Fibroblast of skin of left biceps (primary cell): ENCODE measurements around the gene HOXC6.

Source experiments
- DNase-seq, 2 experiments: peaks; one replicate each; pipeline ENCODE4 v3.0.0-alpha.2; 2013; ENCODE audit warnings: low read depth in 2 of 2

The HOXC6 gene

GRCh38 chr12:54029529-54030441 is 1.5 kb downstream of the HOXC6 start:
- DNase-seq, result no peak

GRCh38 chr12:54030442-54030801 is 2.2 kb downstream of the HOXC6 start:
- no peak for DNase-seq

- DNase-seq, result peak; percentile 67 to 70
Observed at GRCh38 chr12:54030889-54031471, 2.7 kb downstream of the HOXC6 start.

GRCh38 chr12:54031480-54031879 is 3.2 kb downstream of the HOXC6 start:
- no peak for DNase-seq

GRCh38 chr12:54032086-54032619 is 3.9 kb downstream of the HOXC6 start:
- DNase-seq, result no peak

- DNase-seq, result peak; percentile 89 to 90
Observed at GRCh38 chr12:54032627-54033100, 4.4 kb downstream of the HOXC6 start, which contains the start of gene HOXC5. TSS of gene HOXC5 (plus strand) at chr12:54033050. CDS start at chr12:54033123, 73 bp downstream.

GRCh38 chr12:54033106-54033979 is 5.1 kb downstream of the HOXC6 start:
- no peak for DNase-seq

- DNase-seq, result no peak
Observed at GRCh38 chr12:54033980-54034784, 5.9 kb downstream of the HOXC6 start.

- no peak for DNase-seq
Observed at GRCh38 chr12:54034785-54035310, 6.6 kb downstream of the HOXC6 start.

- DNase-seq, result no peak
Observed at GRCh38 chr12:54035568-54036264, 7.5 kb downstream of the HOXC6 start.

- no peak for DNase-seq
Observed at GRCh38 chr12:54036620-54037359, 8.6 kb downstream of the HOXC6 start.

GRCh38 chr12:54037360-54038283 is 9.4 kb downstream of the HOXC6 start:
- no peak for DNase-seq

- no peak for DNase-seq
Observed at GRCh38 chr12:54038284-54038870, 10.1 kb downstream of the HOXC6 start.

- DNase-seq, result no peak
Observed at GRCh38 chr12:54038871-54039414, 10.7 kb downstream of the HOXC6 start.

GRCh38 chr12:54039417-54040147 is 11.3 kb downstream of the HOXC6 start:
- no peak for DNase-seq

GRCh38 chr12:54040148-54040494 is 11.9 kb downstream of the HOXC6 start:
- no peak for DNase-seq

GRCh38 chr12:54040648-54041047 is 12.4 kb downstream of the HOXC6 start:
- no peak for DNase-seq
